ENCODE data around the gene IFI30. TPM values are rescaled to one million over a fixed set of nuclear protein-coding genes. Genes with fewer than 3 reads are reported as not detected.
"Not testable (repeated sequence)": the region's sequence is repeated elsewhere in the genome, so short reads cannot be mapped to it uniquely, and the experiment has no call there.

IFI30 gene
- total RNA-seq, 1 experiment from 2014 or later = 14.8 TPM

DNA sequence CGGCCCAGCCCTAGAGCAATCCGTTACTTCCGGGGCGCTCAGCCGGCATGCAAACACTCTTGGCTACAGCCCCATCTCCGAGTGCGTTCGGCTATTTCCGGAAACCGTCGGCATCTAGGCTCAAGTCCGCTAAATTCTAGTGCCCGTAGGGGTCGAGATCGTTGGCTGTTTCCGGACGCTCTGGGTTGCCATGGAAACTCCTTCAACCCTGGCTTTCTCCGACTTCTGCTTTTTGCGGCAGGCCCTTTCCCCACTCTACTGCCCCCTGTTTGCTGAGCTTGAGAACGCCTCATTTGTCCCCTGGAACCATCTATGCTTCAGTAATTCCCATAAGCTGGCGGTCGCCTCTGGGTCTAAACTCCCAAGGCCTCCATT lies 21.2 kb upstream of the IFI30 start:
- peak; percentile 94 for DNase-seq (ENCODE audit: extremely low read depth, low read depth)

- DNase-seq (ENCODE audit: extremely low read depth, low read depth) = peak; percentile 97
Measured at GRCh38 chr19:18152817-18153555, 20.6 kb upstream of the IFI30 start, which contains the start of gene PIK3R2. Gene PIK3R2 (plus strand): TSS chr19:18153163. CDS start chr19:18155880, 2,717 bp downstream.

GRCh38 chr19:18153556-18154134 lies 20.0 kb upstream of the IFI30 start:
- no peak for DNase-seq (ENCODE audit: extremely low read depth, low read depth)

DNA sequence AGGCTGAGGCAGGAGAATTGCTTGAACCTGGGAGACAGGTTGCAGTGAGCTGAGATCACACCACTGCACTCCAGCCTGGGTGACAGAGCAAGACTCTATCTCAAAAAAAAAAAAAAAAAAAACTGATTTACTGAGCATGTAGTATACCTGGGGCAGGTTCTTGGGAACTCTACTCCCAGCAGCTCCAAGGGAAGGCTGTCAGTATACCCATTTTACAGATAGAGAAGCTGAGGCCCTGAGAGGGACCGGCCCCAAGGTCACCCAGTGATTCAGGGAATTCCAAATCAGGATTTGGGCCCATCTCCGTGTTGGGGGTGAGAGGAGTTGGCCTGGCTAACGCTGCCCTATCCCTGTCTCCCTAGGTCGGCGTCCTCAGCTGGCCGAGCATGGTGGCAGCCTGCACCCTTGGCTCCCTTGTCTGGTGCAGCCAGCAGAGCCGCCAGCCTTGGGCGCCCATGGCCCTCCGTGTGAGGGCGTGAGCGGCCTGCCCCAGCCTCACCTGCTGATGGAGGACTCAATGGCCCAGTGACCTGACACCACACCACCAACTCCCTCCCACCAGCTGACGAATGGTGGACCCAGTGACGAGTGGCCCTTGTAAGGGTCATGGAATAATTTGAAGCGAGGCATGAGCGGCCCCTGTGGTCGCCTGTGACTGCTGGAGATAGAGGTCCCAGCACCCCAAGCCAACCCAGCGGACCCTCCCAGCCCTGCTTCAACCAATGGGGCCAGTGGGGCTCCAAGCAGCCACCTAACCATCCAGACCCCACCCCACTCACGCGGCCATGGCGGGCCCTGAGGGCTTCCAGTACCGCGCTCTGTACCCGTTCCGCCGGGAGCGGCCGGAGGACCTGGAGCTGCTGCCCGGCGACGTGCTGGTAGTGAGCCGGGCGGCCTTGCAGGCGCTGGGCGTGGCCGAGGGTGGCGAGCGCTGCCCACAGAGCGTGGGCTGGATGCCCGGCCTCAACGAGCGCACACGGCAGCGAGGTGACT lies 18.2 kb upstream of the IFI30 start:
- no peak for DNase-seq (ENCODE audit: extremely low read depth, low read depth)

DNA sequence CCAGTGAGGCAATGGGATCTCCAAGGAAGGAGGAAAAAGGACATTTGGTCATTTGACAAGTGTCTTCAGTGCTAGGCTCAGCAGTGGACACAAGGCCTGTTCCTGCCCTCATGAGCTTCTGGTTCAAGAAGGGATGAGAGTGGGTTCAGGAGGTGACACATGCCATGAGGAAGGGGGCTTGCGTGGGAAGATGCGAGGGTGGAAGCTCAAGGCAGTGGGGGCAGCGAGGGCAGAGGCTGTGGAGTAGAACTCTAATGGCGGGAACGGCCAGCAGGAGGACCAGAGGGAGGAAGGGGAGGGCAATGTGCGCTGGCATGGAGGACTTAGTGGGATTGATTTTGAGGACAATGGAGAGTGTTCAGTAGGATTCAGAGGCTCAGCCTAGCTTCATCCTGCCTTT lies 17.3 kb upstream of the IFI30 start:
- no peak for DNase-seq (ENCODE audit: extremely low read depth, low read depth)

- no peak for DNase-seq (ENCODE audit: extremely low read depth, low read depth)
Measured at GRCh38 chr19:18156841-18157464, 16.7 kb upstream of the IFI30 start.

DNA sequence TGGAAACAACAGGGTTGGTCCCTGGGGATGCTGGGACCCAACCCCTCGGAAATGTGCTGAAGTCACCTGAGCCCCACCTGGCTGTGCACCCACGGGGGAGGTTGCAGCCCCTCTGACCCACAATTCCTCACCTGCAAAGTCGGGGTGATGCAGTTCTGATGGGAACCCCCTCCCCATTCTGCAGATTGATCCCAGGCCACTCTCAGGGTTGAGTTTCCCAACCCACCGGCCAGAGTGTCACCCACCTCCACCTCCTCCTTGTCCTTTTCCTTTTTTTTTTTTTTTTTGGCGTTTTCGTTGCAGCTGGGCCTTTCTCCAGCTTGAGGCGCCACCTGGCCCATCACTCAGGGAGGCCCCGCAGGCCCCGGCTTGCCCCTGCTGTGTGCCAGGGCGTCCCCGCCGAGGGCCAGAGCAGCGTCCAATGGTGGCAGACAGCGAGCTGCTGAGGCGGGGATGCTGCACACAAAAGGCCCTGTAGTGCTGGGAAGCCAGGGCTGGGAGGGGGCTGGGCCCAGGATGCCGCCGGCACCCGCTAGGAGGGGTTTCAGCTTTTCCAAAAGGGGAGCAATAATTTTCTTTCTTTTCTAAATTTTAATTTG lies 16.0 kb upstream of the IFI30 start:
- no peak for DNase-seq (ENCODE audit: extremely low read depth, low read depth)

DNA sequence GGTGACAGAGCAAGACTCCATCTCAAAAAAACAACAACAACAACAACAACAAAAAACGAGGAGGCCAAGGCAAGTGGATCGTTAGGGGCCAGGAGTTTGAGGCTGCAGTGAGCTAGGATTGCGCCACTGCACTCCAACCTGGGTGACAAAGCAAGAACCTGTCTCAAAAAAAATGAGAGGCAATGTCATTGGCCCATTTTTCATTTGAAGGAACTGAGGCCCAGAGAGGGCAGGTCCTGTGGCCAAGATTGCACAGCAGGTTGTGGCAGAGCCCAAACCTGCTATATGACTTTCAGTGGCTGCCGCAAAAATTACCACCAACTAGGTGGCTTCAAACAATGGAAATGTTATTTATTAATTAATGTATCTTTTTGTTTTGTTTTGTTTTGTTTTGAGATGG lies 15.1 kb upstream of the IFI30 start:
- no peak for DNase-seq (ENCODE audit: extremely low read depth, low read depth)

- DNase-seq (ENCODE audit: extremely low read depth, low read depth) = not testable (repeated sequence)
Measured at GRCh38 chr19:18159059-18159616, 14.5 kb upstream of the IFI30 start.

DNA sequence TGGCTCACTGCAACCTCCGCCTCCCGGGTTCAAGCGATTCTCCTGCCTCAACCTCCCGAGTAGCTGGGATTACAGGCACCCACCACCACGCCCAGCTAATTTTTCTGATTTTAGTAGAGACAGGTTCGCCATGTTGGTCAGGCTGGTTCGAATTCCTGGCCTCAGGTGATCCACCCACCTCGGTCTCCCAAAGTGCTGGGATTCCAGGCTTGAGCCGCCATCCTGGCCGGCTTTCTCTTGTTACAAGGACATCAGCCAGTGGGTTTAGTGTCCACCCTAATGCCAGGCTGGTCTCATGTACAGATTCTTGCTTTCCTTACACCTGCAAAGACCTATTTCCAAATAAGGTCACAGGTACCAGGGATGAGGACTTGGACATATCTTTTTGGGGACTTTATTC lies 13.8 kb upstream of the IFI30 start:
- no peak for DNase-seq (ENCODE audit: extremely low read depth, low read depth)

GRCh38 chr19:18160493-18160970 lies 13.1 kb upstream of the IFI30 start:
- no peak for DNase-seq (ENCODE audit: extremely low read depth, low read depth)

- DNase-seq (ENCODE audit: extremely low read depth, low read depth) = peak; percentile 56
Measured at GRCh38 chr19:18160971-18161635, 12.5 kb upstream of the IFI30 start.

DNA sequence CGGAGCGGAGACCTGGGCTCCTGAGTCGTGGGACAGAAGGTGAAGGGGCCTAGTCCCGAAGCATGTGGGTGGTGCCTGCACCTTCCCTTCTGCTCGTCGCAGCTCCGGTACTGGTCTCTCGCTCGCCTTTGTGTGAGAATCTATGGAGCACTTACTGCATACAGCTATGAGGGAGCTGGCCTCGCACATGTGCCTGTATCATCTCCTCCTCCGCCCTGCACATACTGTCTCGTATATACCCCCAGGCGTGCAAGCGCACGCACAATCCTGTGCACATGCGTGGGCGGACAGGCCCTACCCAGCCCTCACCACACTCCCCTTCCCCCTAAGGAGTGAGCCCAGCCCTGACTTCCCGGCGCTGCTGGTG lies 12.0 kb upstream of the IFI30 start:
- no peak for DNase-seq (ENCODE audit: extremely low read depth, low read depth)

GRCh38 chr19:18164072-18164471 lies 9.5 kb upstream of the IFI30 start:
- DNase-seq (ENCODE audit: extremely low read depth, low read depth) = no peak

DNA sequence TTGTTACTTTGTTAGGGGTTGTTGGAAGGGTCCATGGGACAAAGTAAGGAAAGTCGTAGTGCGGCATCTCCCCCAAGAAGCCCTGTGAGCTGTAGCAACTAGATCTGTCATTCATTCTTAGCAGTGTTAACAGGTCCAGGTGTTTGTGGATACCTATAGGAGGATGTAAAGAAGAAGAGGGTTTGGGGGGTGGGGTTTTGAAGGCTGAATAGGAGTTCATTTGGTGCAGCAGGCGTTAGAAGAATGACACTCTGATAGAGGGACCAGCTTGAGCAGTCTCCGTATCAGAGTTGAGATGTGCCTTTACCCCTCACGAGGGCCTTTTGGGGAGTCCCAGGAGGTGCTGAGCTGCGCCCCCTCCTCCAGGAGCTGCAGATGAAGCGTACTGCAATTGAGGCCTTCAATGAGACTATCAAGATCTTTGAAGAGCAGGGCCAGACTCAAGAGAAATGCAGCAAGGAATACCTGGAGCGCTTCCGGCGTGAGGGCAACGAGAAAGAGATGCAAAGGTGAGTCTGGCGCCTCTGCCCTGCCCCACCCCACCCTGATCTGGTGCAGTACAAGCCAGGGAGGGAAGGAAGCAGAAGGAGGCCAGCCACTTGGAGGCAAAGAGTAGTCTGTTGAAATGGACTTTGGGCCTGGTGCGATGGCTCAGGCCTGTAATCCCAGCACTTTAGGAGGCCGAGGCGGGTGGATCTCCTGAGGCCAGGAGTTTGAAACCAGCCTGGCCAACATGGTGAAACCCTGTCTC lies 7.6 kb upstream of the IFI30 start:
- no peak for DNase-seq (ENCODE audit: extremely low read depth, low read depth)

DNA sequence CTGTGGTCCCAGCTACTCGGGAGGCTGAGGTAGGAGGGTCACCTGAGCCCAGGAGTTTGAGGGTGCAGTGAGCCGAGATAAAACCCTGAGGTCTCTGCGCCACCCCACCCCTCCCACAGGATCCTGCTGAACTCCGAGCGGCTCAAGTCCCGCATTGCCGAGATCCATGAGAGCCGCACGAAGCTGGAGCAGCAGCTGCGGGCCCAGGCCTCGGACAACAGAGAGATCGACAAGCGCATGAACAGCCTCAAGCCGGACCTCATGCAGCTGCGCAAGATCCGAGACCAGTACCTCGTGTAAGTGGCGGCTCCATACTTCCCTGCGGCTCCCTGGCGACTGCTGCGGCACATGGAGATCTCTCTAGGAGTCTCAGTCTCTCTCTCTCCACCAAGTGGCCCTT lies 6.6 kb upstream of the IFI30 start:
- no peak for DNase-seq (ENCODE audit: extremely low read depth, low read depth)

DNA sequence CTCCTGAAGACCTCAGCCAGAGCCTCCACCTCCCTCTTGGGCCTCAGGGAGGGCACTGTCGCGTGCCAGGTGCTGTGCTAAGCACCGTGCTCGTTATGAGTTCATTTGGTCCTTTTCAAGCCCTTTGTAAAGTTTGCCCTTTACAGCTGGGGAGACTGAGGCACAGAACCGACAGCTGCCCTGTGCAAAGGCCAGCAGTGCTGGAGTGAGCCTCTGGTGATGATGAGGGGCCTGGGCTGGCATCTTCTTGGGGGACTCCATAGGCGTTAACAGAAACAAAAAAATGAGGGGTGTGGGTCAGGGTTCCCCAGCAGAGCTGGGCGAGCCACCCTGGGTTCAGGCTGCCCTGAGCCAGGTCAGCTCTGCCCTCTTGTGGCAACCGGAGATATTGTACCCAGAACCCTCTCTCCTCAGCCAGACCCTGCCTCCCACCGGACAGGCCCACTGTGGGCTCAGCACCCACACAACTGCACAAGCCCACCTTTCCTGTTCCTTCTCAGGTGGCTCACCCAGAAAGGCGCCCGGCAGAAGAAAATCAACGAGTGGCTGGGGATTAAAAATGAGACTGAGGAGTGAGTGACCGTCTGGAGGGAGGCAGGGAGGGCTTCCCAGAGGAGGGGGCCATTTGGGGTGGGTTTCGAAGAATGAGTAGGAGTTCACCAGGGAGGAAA lies 5.5 kb upstream of the IFI30 start:
- no peak for DNase-seq (ENCODE audit: extremely low read depth, low read depth)

DNA sequence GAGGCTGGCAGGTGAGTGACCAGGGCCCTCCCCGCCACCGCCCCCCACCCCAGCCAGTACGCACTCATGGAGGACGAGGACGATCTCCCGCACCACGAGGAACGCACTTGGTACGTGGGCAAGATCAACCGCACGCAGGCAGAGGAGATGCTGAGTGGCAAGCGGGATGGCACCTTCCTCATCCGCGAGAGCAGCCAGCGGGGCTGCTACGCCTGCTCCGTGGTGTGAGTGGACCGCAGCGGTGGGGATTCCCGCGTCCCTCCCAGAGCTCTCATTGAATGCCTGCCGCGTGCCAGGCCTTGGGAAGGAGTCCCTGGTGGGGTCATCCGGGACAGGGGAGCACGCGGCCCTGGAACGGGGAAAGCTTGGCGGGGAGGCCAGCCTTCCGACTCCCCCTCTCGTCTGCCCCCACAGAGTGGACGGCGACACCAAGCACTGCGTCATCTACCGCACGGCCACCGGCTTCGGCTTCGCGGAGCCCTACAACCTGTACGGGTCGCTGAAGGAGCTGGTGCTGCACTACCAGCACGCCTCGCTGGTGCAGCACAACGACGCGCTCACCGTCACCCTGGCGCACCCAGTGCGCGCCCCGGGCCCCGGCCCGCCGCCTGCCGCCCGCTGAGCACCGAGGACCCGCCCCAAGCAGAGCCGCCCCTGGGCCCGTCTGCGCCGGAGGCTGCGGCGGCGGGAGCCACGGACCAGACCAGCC lies 4.8 kb upstream of the IFI30 start:
- no peak for DNase-seq (ENCODE audit: extremely low read depth, low read depth)

Measured in NCI-H460 (cell line).